ENCODE results near the gene OR6K3. TPM values are rescaled to one million over a fixed set of nuclear protein-coding genes. Genes with fewer than 3 reads are reported as not detected.

Gene OR6K3
- total RNA-seq, 1 experiment from 2014 or later: not detected

GRCh38 chr1:158752155-158752712, 31.7 kb upstream of the OR6K3 start:
- H3K9me3 ChIP-seq (ENCODE audit: control insufficient read depth, insufficient read depth, low read depth, low read length): no peaks in the 10 kb centered on the region
- no peak for TF ChIP-seq POLR2AphosphoS5 (IDR thresholded peaks at IDR 0.05; ENCODE audit: low read depth, low read length)
- TF ChIP-seq SIN3A (IDR thresholded peaks at IDR 0.05; ENCODE audit: borderline replicate concordance, insufficient read depth, low read depth, low read length): no peak
- TF ChIP-seq TCF7L2 (IDR thresholded peaks at IDR 0.05; ENCODE audit: low read depth, low read length): no peak
- TF ChIP-seq REST (IDR thresholded peaks at IDR 0.05; ENCODE audit: insufficient read depth in 1 of 2, low read depth in 2 of 2, low read length in 1 of 2): no peak
- TF ChIP-seq CTCF (IDR thresholded peaks at IDR 0.05): no peak
- no peaks in the 10 kb centered on the region for H3K36me3 ChIP-seq (ENCODE audit: control insufficient read depth, insufficient read depth, low read length)
- intact Hi-C loops (cut with micrococcal nuclease; ENCODE audit: unreplicated experiment): no loop called here
- BruUV-seq (replicated peaks): no TSS peak
- no peak for DNase-seq (ENCODE audit: low read depth, low spot score)
- ATAC-seq: no peak
- in situ Hi-C loops (cut with HindIII; ENCODE audit: low pct_unique_long_range_greater_than_20kb, low sequenced_read_pairs): no loop called here
- ChIA-PET POLR2A (no interaction called here), CTCF (no interaction called here)
- H3K27me3 ChIP-seq (ENCODE audit: control insufficient read depth, insufficient read depth, low read length): no peaks in the 10 kb centered on the region; the same call in 1 of the 2 replicates
- no peak overlapping the region for H3K27ac ChIP-seq (ENCODE audit: low read length)
- H3K4me3 ChIP-seq (ENCODE audit: low read depth in 2 of 2, low read length in 2 of 2): no peak overlapping the region
- no peaks in the 10 kb centered on the region for H3K4me1 ChIP-seq (ENCODE audit: control insufficient read depth, insufficient read depth, low read length)

GRCh38 chr1:158735848-158736247, 15.3 kb upstream of the OR6K3 start:
- CTCF ChIA-PET: no interaction called here

More at GRCh38 chr1:158735848-158736247, 15.3 kb upstream of the OR6K3 start:
- no peak for DNase-seq (ENCODE audit: low read depth, low spot score)
- H3K27ac ChIP-seq (ENCODE audit: low read length): no peak overlapping the region
- no peaks in the 10 kb centered on the region for H3K36me3 ChIP-seq (ENCODE audit: control insufficient read depth, insufficient read depth, low read length)
- no peak for ATAC-seq
- 0 out of 2 replicates have a peak, but pooled peaks cover under 1% of the 10 kb centered on the region for H3K27me3 ChIP-seq (ENCODE audit: control insufficient read depth, insufficient read depth, low read length)
- no peaks in the 10 kb centered on the region for H3K9me3 ChIP-seq (ENCODE audit: control insufficient read depth, insufficient read depth, low read depth, low read length)
- no TSS peak for BruUV-seq (replicated peaks)
- POLR2A ChIA-PET: no interaction called here
- H3K4me1 ChIP-seq (ENCODE audit: control insufficient read depth, insufficient read depth, low read length): no peaks in the 10 kb centered on the region
- no peak overlapping the region for H3K4me3 ChIP-seq (ENCODE audit: low read depth in 2 of 2, low read length in 2 of 2)
- intact Hi-C loops (cut with micrococcal nuclease; ENCODE audit: unreplicated experiment): no loop called here
- in situ Hi-C loops (cut with HindIII; ENCODE audit: low pct_unique_long_range_greater_than_20kb, low sequenced_read_pairs): no loop called here
- TF ChIP-seq REST (IDR thresholded peaks at IDR 0.05; ENCODE audit: insufficient read depth in 1 of 2, low read depth in 2 of 2, low read length in 1 of 2): no peak
- no peak for TF ChIP-seq POLR2AphosphoS5 (IDR thresholded peaks at IDR 0.05; ENCODE audit: low read depth, low read length)
- no peak for TF ChIP-seq TCF7L2 (IDR thresholded peaks at IDR 0.05; ENCODE audit: low read depth, low read length)
- no peak for TF ChIP-seq SIN3A (IDR thresholded peaks at IDR 0.05; ENCODE audit: borderline replicate concordance, insufficient read depth, low read depth, low read length)
- TF ChIP-seq CTCF (IDR thresholded peaks at IDR 0.05): no peak

Data from Panc1 (cell line).